ENCODE data around the gene ATXN1L. TPM values are rescaled to one million over a fixed set of nuclear protein-coding genes. Genes with fewer than 3 reads are reported as not detected.
"Not testable (repeated sequence)": the region's sequence is repeated elsewhere in the genome, so short reads cannot be mapped to it uniquely, and the experiment has no call there.

Gene ATXN1L
- total and polyA plus RNA-seq, 8 donors = 4.2 to 33.4 (median 9.3) TPM

- intact Hi-C loops (cut with DNase I; ENCODE audit: low total_unique reads) = no loop called here
- H3K27me3 ChIP-seq = no peaks in the 10 kb centered on the region
- no peak overlapping the region for H3K4me3 ChIP-seq
- H3K27ac ChIP-seq = no peak overlapping the region
- no peaks in the 10 kb centered on the region for H3K9me3 ChIP-seq
- H3K4me1 ChIP-seq = peaks cover 2 to 8% (median 6%) of the 10 kb centered on the region in 4 donors
- no peak for TF ChIP-seq EP300 (IDR thresholded peaks at IDR 0.05)
- no peak for TF ChIP-seq POLR2A (IDR thresholded peaks at IDR 0.05)
- TF ChIP-seq POLR2AphosphoS5 (IDR thresholded peaks at IDR 0.05) = no peak
- TF ChIP-seq CTCF (IDR thresholded peaks at IDR 0.05) = no peak
- H3K36me3 ChIP-seq = peaks cover 37 to 96% (median 89%) of the 10 kb centered on the region in 4 donors
- 88 to 97% (median 97%) methylated on average over 5 of the region's 5 CpGs for whole genome bisulfite sequencing, 5 donors
- DNase-seq = no peak
Observed at GRCh38 chr16:71863995-71864394, 18.2 kb downstream of the ATXN1L start.

GRCh38 chr16:71865173-71865863 is 19.5 kb downstream of the ATXN1L start:
- Histone ChIP-seq H3K4me3 (no peak overlapping the region), H3K36me3 (peaks cover 25 to 95% (median 85%) of the 10 kb centered on the region in 4 donors), H3K27me3 (no peaks in the 10 kb centered on the region), H3K4me1 (no peaks in the 10 kb centered on the region), H3K9me3 (no peaks in the 10 kb centered on the region), H3K27ac (no peak overlapping the region)
- intact Hi-C loops (cut with DNase I; ENCODE audit: low total_unique reads) = no loop called here
- 78 to 91% (median 89%) methylated on average over 7 of the region's 7 CpGs for WGBS, 5 donors
- no peak for DNase-seq
- TF ChIP-seq POLR2AphosphoS5 (IDR thresholded peaks at IDR 0.05) (no peak), EP300 (IDR thresholded peaks at IDR 0.05) (no peak), POLR2A (IDR thresholded peaks at IDR 0.05) (no peak), CTCF (IDR thresholded peaks at IDR 0.05) (no peak)

GRCh38 chr16:71867175-71867574 is 21.4 kb downstream of the ATXN1L start:
- 89 to 93% (median 92%) methylated on average over 6 of the region's 6 CpGs for WGBS, 5 donors
- H3K27ac ChIP-seq; DNase-seq; H3K4me3 ChIP-seq; H3K27me3 ChIP-seq; H3K9me3 ChIP-seq; H3K4me1 ChIP-seq; intact Hi-C loops (cut with DNase I; ENCODE audit: low total_unique reads): not testable (repeated sequence)
- peaks cover 17 to 84% (median 71%) of the 10 kb centered on the region in 4 donors for H3K36me3 ChIP-seq

- Histone ChIP-seq H3K27me3 (no peaks in the 10 kb centered on the region), H3K9me3 (no peaks in the 10 kb centered on the region), H3K4me3 (no peak overlapping the region), H3K27ac (no peak overlapping the region), H3K4me1 (no peaks in the 10 kb centered on the region), H3K36me3 (peaks cover 13 to 81% (median 69%) of the 10 kb centered on the region in 4 donors)
- WGBS, 5 donors = 94 to 98% (median 96%) methylated on average over 3 of the region's 3 CpGs
- TF ChIP-seq POLR2AphosphoS5 (IDR thresholded peaks at IDR 0.05) (no peak), EP300 (IDR thresholded peaks at IDR 0.05) (no peak), CTCF (IDR thresholded peaks at IDR 0.05) (no peak), POLR2A (IDR thresholded peaks at IDR 0.05) (no peak)
- intact Hi-C loops (cut with DNase I; ENCODE audit: low total_unique reads) = no loop called here
- DNase-seq = no peak
Observed at GRCh38 chr16:71867939-71868338, 22.2 kb downstream of the ATXN1L start.

- intact Hi-C loops (cut with DNase I; ENCODE audit: low total_unique reads) = no loop called here
- no peak for DNase-seq
- H3K27me3 ChIP-seq = no peaks in the 10 kb centered on the region
- no peaks in the 10 kb centered on the region for H3K4me1 ChIP-seq
- no peaks in the 10 kb centered on the region for H3K9me3 ChIP-seq
- H3K4me3 ChIP-seq = no peak overlapping the region
- peaks cover 9 to 70% (median 60%) of the 10 kb centered on the region in 4 donors for H3K36me3 ChIP-seq
- no peak overlapping the region for H3K27ac ChIP-seq
- 93 to 100% (median 96%) methylated on average over 1 of the region's 1 CpG for WGBS, 5 donors
- TF ChIP-seq POLR2A (IDR thresholded peaks at IDR 0.05) = no peak
- no peak for TF ChIP-seq CTCF (IDR thresholded peaks at IDR 0.05)
- no peak for TF ChIP-seq EP300 (IDR thresholded peaks at IDR 0.05)
- no peak for TF ChIP-seq POLR2AphosphoS5 (IDR thresholded peaks at IDR 0.05)
Observed at GRCh38 chr16:71869089-71869488, 23.3 kb downstream of the ATXN1L start.
